ENCODE data around the gene NES. TPM values are rescaled to one million over a fixed set of nuclear protein-coding genes. Genes with fewer than 3 reads are reported as not detected.

The NES gene
- total RNA-seq, 2 donors from 2014 or later = 0.05 TPM; not detected in 1

GRCh38 chr1:156684227-156684782, 7.1 kb upstream of the NES start:
- Mint-ChIP-seq H3K4me3 (peak overlapping the region; percentile 11 to 14), H3K9me3 (no peaks in the 10 kb centered on the region), H3K27me3 (ENCODE audit: low read depth) (peaks cover 36% of the 10 kb centered on the region), H3K36me3 (ENCODE audit: insufficient read depth in 2 of 2) (no peaks in the 10 kb centered on the region), H3K4me1 (ENCODE audit: low read depth) (peaks cover 23% of the 10 kb centered on the region), H3K27ac (no peak overlapping the region)
- ATAC-seq (replicated peaks in 1 of 2) (peak; percentile 81 to 85), DNase-seq (peak; percentile 58 to 60)

GRCh38 chr1:156682166-156682890, 5.1 kb upstream of the NES start:
- DNase-seq = no peak
- Mint-ChIP-seq H3K27ac (no peak overlapping the region), H3K9me3 (no peaks in the 10 kb centered on the region), H3K4me1 (ENCODE audit: low read depth) (peaks cover 31% of the 10 kb centered on the region), H3K4me3 (no peak overlapping the region), H3K27me3 (ENCODE audit: low read depth) (peaks cover 46% of the 10 kb centered on the region), H3K36me3 (ENCODE audit: insufficient read depth in 2 of 2) (no peaks in the 10 kb centered on the region)
- ATAC-seq (replicated peaks in 1 of 2) = no peak

GRCh38 chr1:156681196-156681960, 4.2 kb upstream of the NES start:
- ATAC-seq (replicated peaks in 1 of 2) (no peak), DNase-seq (no peak)
- Mint-ChIP-seq H3K4me1 (ENCODE audit: low read depth) (peaks cover 36% of the 10 kb centered on the region), H3K4me3 (no peak overlapping the region), H3K9me3 (no peaks in the 10 kb centered on the region), H3K27ac (no peak overlapping the region), H3K36me3 (ENCODE audit: insufficient read depth in 2 of 2) (no peaks in the 10 kb centered on the region), H3K27me3 (ENCODE audit: low read depth) (peaks cover 52% of the 10 kb centered on the region)

GRCh38 chr1:156680056-156680455, 2.8 kb upstream of the NES start:
- Mint-ChIP-seq H3K36me3 (ENCODE audit: insufficient read depth in 2 of 2) (no peaks in the 10 kb centered on the region), H3K27ac (no peak overlapping the region), H3K4me1 (ENCODE audit: low read depth) (peaks cover 36% of the 10 kb centered on the region), H3K4me3 (no peak overlapping the region), H3K9me3 (no peaks in the 10 kb centered on the region), H3K27me3 (ENCODE audit: low read depth) (peaks cover 52% of the 10 kb centered on the region)
- no peak for ATAC-seq (replicated peaks in 1 of 2)
- no peak for DNase-seq

- peak; percentile 31 to 49 for ATAC-seq (replicated peaks in 1 of 2)
- Mint-ChIP-seq H3K36me3 (ENCODE audit: insufficient read depth in 2 of 2) (no peaks in the 10 kb centered on the region), H3K27me3 (ENCODE audit: low read depth) (peaks cover 66% of the 10 kb centered on the region)
Measured at GRCh38 chr1:156677616-156678596, 699 bp upstream of the NES start.

GRCh38 chr1:156676114-156676819, 940 bp downstream of the NES start:
- no peak overlapping the region for H3K4me3 Mint-ChIP-seq
- DNase-seq (no peak), ATAC-seq (replicated peaks in 1 of 2) (no peak)
- H3K4me1 Mint-ChIP-seq (ENCODE audit: low read depth) = peaks cover 16% of the 10 kb centered on the region
- H3K27ac Mint-ChIP-seq = no peak overlapping the region
- no peaks in the 10 kb centered on the region for H3K9me3 Mint-ChIP-seq
- peaks cover 70% of the 10 kb centered on the region for H3K27me3 Mint-ChIP-seq (ENCODE audit: low read depth)
- no peaks in the 10 kb centered on the region for H3K36me3 Mint-ChIP-seq (ENCODE audit: insufficient read depth in 2 of 2)

More at GRCh38 chr1:156677616-156678596, 699 bp upstream of the NES start:
- DNase-seq = peak; percentile 24 to 41
- Mint-ChIP-seq H3K4me1 (ENCODE audit: low read depth) (peaks cover 16% of the 10 kb centered on the region), H3K9me3 (no peaks in the 10 kb centered on the region), H3K27ac (peak overlapping the region; percentile 11), H3K4me3 (peak overlapping the region; percentile 44 to 57)

- DNase-seq (no peak), ATAC-seq (replicated peaks in 1 of 2) (no peak)
- H3K4me3 Mint-ChIP-seq = no peak overlapping the region
- H3K9me3 Mint-ChIP-seq = no peaks in the 10 kb centered on the region
- no peaks in the 10 kb centered on the region for H3K36me3 Mint-ChIP-seq (ENCODE audit: insufficient read depth in 2 of 2)
- H3K27me3 Mint-ChIP-seq (ENCODE audit: low read depth) = peaks cover 68% of the 10 kb centered on the region
- H3K27ac Mint-ChIP-seq = no peak overlapping the region
- peaks cover 16% of the 10 kb centered on the region for H3K4me1 Mint-ChIP-seq (ENCODE audit: low read depth)
Measured at GRCh38 chr1:156675210-156676113, 1.7 kb downstream of the NES start.

GRCh38 chr1:156673387-156674121, 3.7 kb downstream of the NES start:
- no peak overlapping the region for H3K4me3 Mint-ChIP-seq
- H3K27ac Mint-ChIP-seq = no peak overlapping the region
- H3K27me3 Mint-ChIP-seq (ENCODE audit: low read depth) = peaks cover 52% of the 10 kb centered on the region
- H3K9me3 Mint-ChIP-seq = no peaks in the 10 kb centered on the region
- ATAC-seq (replicated peaks in 1 of 2) (no peak), DNase-seq (no peak)
- H3K36me3 Mint-ChIP-seq (ENCODE audit: insufficient read depth in 2 of 2) = no peaks in the 10 kb centered on the region
- peaks cover 16% of the 10 kb centered on the region for H3K4me1 Mint-ChIP-seq (ENCODE audit: low read depth)

GRCh38 chr1:156671804-156672203, 5.4 kb downstream of the NES start:
- no peak overlapping the region for H3K4me3 Mint-ChIP-seq
- DNase-seq (no peak), ATAC-seq (replicated peaks in 1 of 2) (no peak)
- no peaks in the 10 kb centered on the region for H3K9me3 Mint-ChIP-seq
- H3K27ac Mint-ChIP-seq = peak overlapping the region; percentile 17
- peaks cover 35% of the 10 kb centered on the region for H3K27me3 Mint-ChIP-seq (ENCODE audit: low read depth)
- H3K4me1 Mint-ChIP-seq (ENCODE audit: low read depth) = no peaks in the 10 kb centered on the region
- H3K36me3 Mint-ChIP-seq (ENCODE audit: insufficient read depth in 2 of 2) = no peaks in the 10 kb centered on the region

- ATAC-seq (replicated peaks in 1 of 2) (no peak), DNase-seq (no peak)
- Mint-ChIP-seq H3K27ac (no peak overlapping the region), H3K4me3 (no peak overlapping the region), H3K36me3 (ENCODE audit: insufficient read depth in 2 of 2) (no peaks in the 10 kb centered on the region), H3K9me3 (no peaks in the 10 kb centered on the region), H3K27me3 (ENCODE audit: low read depth) (peaks cover 34% of the 10 kb centered on the region), H3K4me1 (ENCODE audit: low read depth) (no peaks in the 10 kb centered on the region)
Measured at GRCh38 chr1:156670791-156671190, 6.4 kb downstream of the NES start.

- peaks cover 34% of the 10 kb centered on the region for H3K27me3 Mint-ChIP-seq (ENCODE audit: low read depth)
- no peaks in the 10 kb centered on the region for H3K4me1 Mint-ChIP-seq (ENCODE audit: low read depth)
- no peak for DNase-seq
- no peak for ATAC-seq (replicated peaks in 1 of 2)
- no peak overlapping the region for H3K4me3 Mint-ChIP-seq
- H3K27ac Mint-ChIP-seq = no peak overlapping the region
- no peaks in the 10 kb centered on the region for H3K9me3 Mint-ChIP-seq
- no peaks in the 10 kb centered on the region for H3K36me3 Mint-ChIP-seq (ENCODE audit: insufficient read depth in 2 of 2)
Measured at GRCh38 chr1:156670359-156670758, 6.8 kb downstream of the NES start.

Measured in activated T-cell treated with anti-CD3 and anti-CD28 coated beads, Interleukin-2, amount 50 U/mL, for 72 hours (primary cell).